DMS153 treated with DMSO at 0.1 percent for 48 hours (cell line): ENCODE measurements around the gene HIRA.

Source experiments
- DNase-seq: peaks from one replicate; lab custom pipeline; 2025; ENCODE audit not compliant: unreplicated experiment; lab: John Stamatoyannopoulos, UW

The HIRA gene

GRCh38 chr22:19290400-19291217, 140.9 kb downstream of the HIRA start:
- no peak for DNase-seq

DNA sequence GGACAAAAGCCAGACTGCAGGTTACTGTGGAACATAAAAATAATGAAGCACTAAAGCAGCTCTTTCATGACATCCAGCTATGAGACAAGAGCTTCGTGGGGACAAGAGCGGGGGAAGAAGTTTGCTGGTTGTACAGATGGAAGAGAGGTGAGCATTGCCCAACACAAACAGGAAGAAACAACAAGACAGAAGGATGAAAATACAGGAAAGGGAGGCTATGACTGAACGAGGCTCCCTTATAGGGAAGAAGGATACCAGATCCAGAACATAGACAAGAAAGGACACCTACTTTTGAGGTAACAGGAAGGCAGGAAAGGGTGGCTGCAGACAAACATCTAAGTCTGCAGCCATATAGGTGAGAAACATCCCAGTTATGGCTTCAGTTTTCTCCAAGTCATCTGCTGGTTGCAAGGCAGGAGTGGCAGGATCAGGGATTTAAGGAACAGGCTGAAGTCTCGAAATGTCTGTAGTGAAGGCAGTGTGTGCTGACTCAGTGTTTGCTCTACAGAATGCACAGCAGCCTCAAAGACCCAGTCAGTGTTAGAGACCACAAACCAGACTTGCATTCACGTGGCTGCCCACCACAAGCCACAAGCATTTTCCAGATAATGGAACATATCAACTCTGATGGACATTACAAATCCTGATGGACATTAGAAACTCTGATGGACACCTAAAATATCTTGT, 141.9 kb downstream of the HIRA start:
- no peak for DNase-seq

- no peak for DNase-seq
Measured at GRCh38 chr22:19287889-19288288, 143.6 kb downstream of the HIRA start.

GRCh38 chr22:19287076-19287707, 144.3 kb downstream of the HIRA start:
- peak; percentile 73 for DNase-seq

- DNase-seq, result no peak
Measured at GRCh38 chr22:19285831-19286230, 145.7 kb downstream of the HIRA start.
